ENCODE results near the gene TAF5L. TPM values are rescaled to one million over a fixed set of nuclear protein-coding genes. Genes with fewer than 3 reads are reported as not detected.

Gene TAF5L
- total and polyA plus RNA-seq, 2 of the 13 experiments (the other 11 are each of a cell fraction or from before 2014, with no cell fraction given) = 10.8 to 18.2 TPM

GRCh38 chr1:229558460-229559335, 67.2 kb downstream of the TAF5L start, which contains the start of gene ABCB10 (continued):
- TF ChIP-seq RCOR2 (CRISPR knock-in tag; IDR thresholded peaks at IDR 0.05) = 0 out of 2 replicates have a peak, but pooled peaks have one; percentile 33
- TF ChIP-seq IRF9 (CRISPR knock-in tag; IDR thresholded peaks at IDR 0.05; ENCODE audit: borderline replicate concordance) = 0 out of 2 replicates have a peak, but pooled peaks have one; percentile 46
- no peak; the same call in 1 of the 2 replicates for TF ChIP-seq ZNF468 (CRISPR knock-in tag; IDR thresholded peaks at IDR 0.05)
- TF ChIP-seq ZBTB49 (CRISPR knock-in tag; IDR thresholded peaks at IDR 0.05; ENCODE audit: borderline replicate concordance) = peak; percentile 68; the same call in 1 of the 2 replicates
- TF ChIP-seq ZNF691 (CRISPR knock-in tag; IDR thresholded peaks at IDR 0.05; ENCODE audit: borderline replicate concordance, low read depth) = peak; percentile 88
- peak; percentile 96 for TF ChIP-seq HDAC1 (CRISPR knock-in tag; IDR thresholded peaks at IDR 0.05)
- TF ChIP-seq RFX5 (IDR thresholded peaks at IDR 0.05; ENCODE audit: low read depth, low read length) = no peak
- TF ChIP-seq GMEB2 (CRISPR knock-in tag; IDR thresholded peaks at IDR 0.05; ENCODE audit: low read depth) = peak; percentile 87
- TF ChIP-seq ZNF589 (CRISPR knock-in tag; conservative IDR thresholded peaks at IDR 0.05) = peak; percentile 94
- TF ChIP-seq ZXDC (CRISPR knock-in tag; IDR thresholded peaks at IDR 0.05) = peak; percentile 67; the same call in 1 of the 2 replicates
- peak; percentile 7; the same call in 1 of the 2 replicates for TF ChIP-seq ZFYVE20 (CRISPR knock-in tag; IDR thresholded peaks at IDR 0.05; ENCODE audit: borderline replicate concordance, low read depth)
- TF ChIP-seq MNT (IDR thresholded peaks at IDR 0.05) = peak; percentile 88
- TF ChIP-seq ZNF335 (CRISPR knock-in tag; IDR thresholded peaks at IDR 0.05) = peak; percentile 67; the same call in 1 of the 2 replicates
- peak; percentile 74 for TF ChIP-seq NR2C2 (CRISPR knock-in tag; IDR thresholded peaks at IDR 0.05; ENCODE audit: borderline replicate concordance)
- peak; percentile 89; the same call in 1 of the 2 replicates for TF ChIP-seq ZNF275 (CRISPR knock-in tag; IDR thresholded peaks at IDR 0.05; ENCODE audit: borderline replicate concordance)
